ENCODE data around the gene IL19. TPM values are rescaled to one million over a fixed set of nuclear protein-coding genes. Genes with fewer than 3 reads are reported as not detected.

The IL19 gene, protein sequence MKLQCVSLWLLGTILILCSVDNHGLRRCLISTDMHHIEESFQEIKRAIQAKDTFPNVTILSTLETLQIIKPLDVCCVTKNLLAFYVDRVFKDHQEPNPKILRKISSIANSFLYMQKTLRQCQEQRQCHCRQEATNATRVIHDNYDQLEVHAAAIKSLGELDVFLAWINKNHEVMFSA
- polyA plus RNA-seq (2013, experiment 1 of 2), result 0.04 TPM
- polyA plus RNA-seq (2013, experiment 2 of 2), result 0.07 TPM

DNA sequence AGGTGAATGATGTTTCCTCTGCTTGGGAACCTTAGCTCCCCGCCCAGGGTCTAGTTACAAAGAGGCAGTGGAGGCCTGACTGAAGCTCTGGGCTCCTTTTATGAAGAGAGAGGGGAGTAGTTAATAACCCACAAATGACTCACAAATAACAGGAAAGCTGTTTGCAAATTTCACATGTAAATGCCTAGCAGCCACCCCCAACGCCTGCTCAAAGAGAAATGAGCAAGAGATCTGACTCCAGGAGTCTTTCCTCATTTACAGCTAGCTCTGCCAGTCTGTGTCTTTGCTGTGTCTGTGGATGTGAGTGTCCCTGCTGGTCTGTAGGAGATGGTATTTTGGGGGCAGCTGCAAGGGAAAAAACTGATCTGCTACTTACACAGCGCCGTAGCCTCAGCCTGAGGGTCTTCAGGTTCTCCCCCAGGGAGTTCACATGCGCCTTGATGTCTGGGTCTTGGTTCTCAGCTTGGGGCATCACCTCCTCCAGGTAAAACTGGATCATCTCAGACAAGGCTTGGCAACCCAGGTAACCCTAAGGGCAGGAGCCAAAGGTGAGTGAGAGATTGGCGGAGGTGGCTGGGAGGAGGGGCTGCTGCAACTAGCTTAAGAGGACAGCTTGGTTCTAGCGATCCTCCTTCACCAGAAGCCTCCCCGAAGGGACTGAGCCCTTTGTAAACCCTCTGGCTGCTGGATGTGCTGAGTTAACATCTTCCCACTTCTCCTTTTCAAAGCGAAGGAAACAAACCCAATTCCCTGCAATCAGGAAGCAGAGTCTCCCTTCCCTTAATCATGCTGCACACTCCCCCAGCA lies at the start of gene IL19:
Gene IL19, plus strand, starts transcription at position 243 of the 807 bp plus-strand sequence. CDS start 65,890 bp downstream, outside the sequence.
- peak; percentile 57 for DNase-seq
- H3K23ac ChIP-seq (ENCODE audit: low read length in 2 of 2), result no peak within 1 kb of the TSS
- H3K4me3 ChIP-seq (ENCODE audit: insufficient read depth in 1 of 2, low read depth in 1 of 2, low read length in 2 of 2), result no peak within 1 kb of the TSS
- peaks cover 12% of the 10 kb centered on the region for H3K4me1 ChIP-seq (ENCODE audit: control insufficient read depth, insufficient read depth, low read depth, low read length)
- no peak within 1 kb of the TSS for H3K27ac ChIP-seq (ENCODE audit: low read length, poor library complexity, severe bottlenecking)
- no peak within 1 kb of the TSS for H2BK15ac ChIP-seq (ENCODE audit: low read depth, poor library complexity, severe bottlenecking)
- H2AFZ ChIP-seq (ENCODE audit: low read depth, low read length), result no peak within 1 kb of the TSS
- H3K36me3 ChIP-seq (ENCODE audit: control insufficient read depth in 1 of 2, insufficient read depth in 2 of 2, low read depth in 1 of 2, low read length in 2 of 2), result no peaks in the 10 kb centered on the region
- H3K4ac ChIP-seq (ENCODE audit: low read depth in 1 of 2, low read length in 2 of 2), result peak within 1 kb of the TSS in 1 of 2 experiments; percentile 43
- peak within 1 kb of the TSS; percentile 37 to 59 for H3K18ac ChIP-seq (ENCODE audit: low read depth in 1 of 2, low read length in 2 of 2)
- no peak within 1 kb of the TSS for H2BK120ac ChIP-seq (ENCODE audit: low read depth, low read length)
- no peak within 1 kb of the TSS for H3K9ac ChIP-seq (ENCODE audit: low read length)
- H2BK5ac ChIP-seq (ENCODE audit: low read depth, low read length, poor library complexity, severe bottlenecking), result no peak within 1 kb of the TSS
- H4K8ac ChIP-seq (ENCODE audit: low read length), result no peak within 1 kb of the TSS
- peak within 1 kb of the TSS in 1 of 2 experiments; percentile 53 for H3K14ac ChIP-seq (ENCODE audit: low read length in 2 of 2)
- no peak within 1 kb of the TSS for H4K91ac ChIP-seq (ENCODE audit: low read length)
- H3K79me1 ChIP-seq (replicated peaks; ENCODE audit: low read length, poor library complexity, severe bottlenecking), result no peaks in the 10 kb centered on the region
- H3K9me3 ChIP-seq (ENCODE audit: control insufficient read depth, low read length), result no peaks in the 10 kb centered on the region
- no peak within 1 kb of the TSS for H3K4me2 ChIP-seq (ENCODE audit: low read length, poor library complexity, severe bottlenecking)
- peaks cover 25 to 37% of the 10 kb centered on the region in 2 experiments for H3K27me3 ChIP-seq (ENCODE audit: control insufficient read depth in 1 of 2, insufficient read depth in 1 of 2, low read length in 2 of 2)
- peak within 1 kb of the TSS in 1 of 2 experiments; percentile 37 for H2BK12ac ChIP-seq (ENCODE audit: low read length in 2 of 2)
- no peak within 1 kb of the TSS for H2AK5ac ChIP-seq (ENCODE audit: low read length, severe bottlenecking)
- WGBS, result 78% methylated on average over 9 of the region's 9 CpGs

DNA sequence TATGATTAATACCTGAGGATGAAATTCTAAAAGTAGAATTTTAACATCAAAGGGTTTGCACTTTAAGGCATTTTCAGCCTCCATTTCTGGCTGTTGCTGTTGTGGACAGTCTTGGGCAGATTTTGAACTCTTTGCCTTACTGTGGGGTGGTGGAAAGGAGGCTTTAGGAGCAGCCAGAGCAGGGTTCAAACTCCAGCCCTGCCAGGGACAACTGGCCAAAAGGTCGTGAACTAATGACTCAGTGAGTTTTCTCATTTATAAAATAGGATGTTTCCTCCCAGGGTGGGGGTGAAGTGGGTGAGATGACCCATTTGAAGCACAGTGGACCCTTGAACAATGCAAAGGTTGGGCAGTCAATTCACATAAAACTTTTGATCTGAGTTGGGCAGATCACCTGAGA lies 49.1 kb upstream of the IL19 start:
- no peak overlapping the region for H2BK5ac ChIP-seq (ENCODE audit: low read depth, low read length, poor library complexity, severe bottlenecking)
- H3K4ac ChIP-seq (ENCODE audit: low read depth in 1 of 2, low read length in 2 of 2), result no peak overlapping the region
- peaks cover 2% of the 10 kb centered on the region for H3K79me1 ChIP-seq (replicated peaks; ENCODE audit: low read length, poor library complexity, severe bottlenecking)
- H3K36me3 ChIP-seq (ENCODE audit: control insufficient read depth in 1 of 2, insufficient read depth in 2 of 2, low read depth in 1 of 2, low read length in 2 of 2), result no peaks in the 10 kb centered on the region
- no peak overlapping the region for H3K23ac ChIP-seq (ENCODE audit: low read length in 2 of 2)
- no peak overlapping the region for H2BK12ac ChIP-seq (ENCODE audit: low read length in 2 of 2)
- no peak overlapping the region for H3K14ac ChIP-seq (ENCODE audit: low read length in 2 of 2)
- H2AK5ac ChIP-seq (ENCODE audit: low read length, severe bottlenecking), result peak overlapping the region; percentile 44
- no peak overlapping the region for H3K4me2 ChIP-seq (ENCODE audit: low read length, poor library complexity, severe bottlenecking)
- no peak overlapping the region for H2BK15ac ChIP-seq (ENCODE audit: low read depth, poor library complexity, severe bottlenecking)
- no peak overlapping the region for H2BK120ac ChIP-seq (ENCODE audit: low read depth, low read length)
- peaks cover 39% of the 10 kb centered on the region for H3K4me1 ChIP-seq (ENCODE audit: control insufficient read depth, insufficient read depth, low read depth, low read length)
- H3K9me3 ChIP-seq (ENCODE audit: control insufficient read depth, low read length), result no peaks in the 10 kb centered on the region
- no peak for DNase-seq
- no peak overlapping the region for H2AFZ ChIP-seq (ENCODE audit: low read depth, low read length)
- no peak overlapping the region for H3K9ac ChIP-seq (ENCODE audit: low read length)
- no peaks in the 10 kb centered on the region for H3K27me3 ChIP-seq (ENCODE audit: control insufficient read depth in 1 of 2, insufficient read depth in 1 of 2, low read length in 2 of 2)
- no peak overlapping the region for H3K4me3 ChIP-seq (ENCODE audit: insufficient read depth in 1 of 2, low read depth in 1 of 2, low read length in 2 of 2)
- H4K91ac ChIP-seq (ENCODE audit: low read length), result no peak overlapping the region
- H3K18ac ChIP-seq (ENCODE audit: low read depth in 1 of 2, low read length in 2 of 2), result peak overlapping the region in 1 of 2 experiments; percentile 5
- H4K8ac ChIP-seq (ENCODE audit: low read length), result no peak overlapping the region
- 90% methylated on average over 1 of the region's 1 CpG for WGBS
- no peak overlapping the region for H3K27ac ChIP-seq (ENCODE audit: low read length, poor library complexity, severe bottlenecking)

DNA sequence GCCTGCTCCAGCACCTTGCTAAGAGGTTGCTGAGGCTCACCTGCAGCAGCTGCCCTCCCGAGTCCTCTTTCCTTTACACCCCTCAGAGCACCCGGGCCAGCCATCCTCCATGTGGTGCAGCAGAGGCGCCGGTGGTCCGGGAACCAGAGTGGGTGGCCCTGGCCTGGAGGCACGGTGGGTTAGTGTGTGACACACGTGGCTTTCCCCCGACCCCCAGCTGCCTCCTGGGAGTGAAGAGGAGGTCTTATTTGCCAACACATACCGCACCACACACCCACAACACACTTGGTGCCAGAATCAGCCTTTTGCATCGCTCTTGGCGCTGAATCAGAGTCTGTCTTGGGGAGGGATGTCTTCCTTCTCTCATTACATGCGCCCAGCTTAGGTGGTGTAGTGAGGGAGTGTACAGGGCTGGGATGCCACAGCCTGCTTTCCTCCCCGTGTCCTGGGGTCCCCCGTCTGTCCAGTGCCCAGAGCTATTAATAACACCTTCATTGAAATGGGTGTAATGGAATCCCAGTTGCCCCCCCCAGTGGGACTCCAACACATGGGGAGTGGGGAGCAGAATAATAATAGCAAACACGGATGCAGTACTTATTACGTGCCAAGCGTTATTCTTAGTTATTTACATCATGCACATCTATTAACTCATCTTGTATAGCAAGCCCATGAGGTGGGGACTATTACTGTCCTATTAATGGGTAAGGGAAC lies 47.7 kb upstream of the IL19 start:
- no peak overlapping the region for H3K23ac ChIP-seq (ENCODE audit: low read length in 2 of 2)
- H3K79me1 ChIP-seq (replicated peaks; ENCODE audit: low read length, poor library complexity, severe bottlenecking), result peaks cover 2% of the 10 kb centered on the region
- no peak overlapping the region for H2BK120ac ChIP-seq (ENCODE audit: low read depth, low read length)
- no peak overlapping the region for H3K18ac ChIP-seq (ENCODE audit: low read depth in 1 of 2, low read length in 2 of 2)
- 92% methylated on average over 12 of the region's 17 CpGs for WGBS
- no peak overlapping the region for H3K4ac ChIP-seq (ENCODE audit: low read depth in 1 of 2, low read length in 2 of 2)
- H4K8ac ChIP-seq (ENCODE audit: low read length), result no peak overlapping the region
- peak overlapping the region; percentile 34 for H2AK5ac ChIP-seq (ENCODE audit: low read length, severe bottlenecking)
- H2AFZ ChIP-seq (ENCODE audit: low read depth, low read length), result no peak overlapping the region
- no peak for DNase-seq
- H3K9ac ChIP-seq (ENCODE audit: low read length), result peak overlapping the region; percentile 48
- no peak overlapping the region for H2BK15ac ChIP-seq (ENCODE audit: low read depth, poor library complexity, severe bottlenecking)
- no peaks in the 10 kb centered on the region for H3K9me3 ChIP-seq (ENCODE audit: control insufficient read depth, low read length)
- peak overlapping the region; percentile 67 for H2BK5ac ChIP-seq (ENCODE audit: low read depth, low read length, poor library complexity, severe bottlenecking)
- no peaks in the 10 kb centered on the region for H3K36me3 ChIP-seq (ENCODE audit: control insufficient read depth in 1 of 2, insufficient read depth in 2 of 2, low read depth in 1 of 2, low read length in 2 of 2)
- peak overlapping the region in 1 of 2 experiments; percentile 59 for H3K4me3 ChIP-seq (ENCODE audit: insufficient read depth in 1 of 2, low read depth in 1 of 2, low read length in 2 of 2)
- no peaks in the 10 kb centered on the region for H3K27me3 ChIP-seq (ENCODE audit: control insufficient read depth in 1 of 2, insufficient read depth in 1 of 2, low read length in 2 of 2)
- H3K27ac ChIP-seq (ENCODE audit: low read length, poor library complexity, severe bottlenecking), result peak overlapping the region; percentile 87
- peaks cover 35% of the 10 kb centered on the region for H3K4me1 ChIP-seq (ENCODE audit: control insufficient read depth, insufficient read depth, low read depth, low read length)
- no peak overlapping the region for H4K91ac ChIP-seq (ENCODE audit: low read length)
- H2BK12ac ChIP-seq (ENCODE audit: low read length in 2 of 2), result no peak overlapping the region
- no peak overlapping the region for H3K14ac ChIP-seq (ENCODE audit: low read length in 2 of 2)
- H3K4me2 ChIP-seq (ENCODE audit: low read length, poor library complexity, severe bottlenecking), result no peak overlapping the region

DNA sequence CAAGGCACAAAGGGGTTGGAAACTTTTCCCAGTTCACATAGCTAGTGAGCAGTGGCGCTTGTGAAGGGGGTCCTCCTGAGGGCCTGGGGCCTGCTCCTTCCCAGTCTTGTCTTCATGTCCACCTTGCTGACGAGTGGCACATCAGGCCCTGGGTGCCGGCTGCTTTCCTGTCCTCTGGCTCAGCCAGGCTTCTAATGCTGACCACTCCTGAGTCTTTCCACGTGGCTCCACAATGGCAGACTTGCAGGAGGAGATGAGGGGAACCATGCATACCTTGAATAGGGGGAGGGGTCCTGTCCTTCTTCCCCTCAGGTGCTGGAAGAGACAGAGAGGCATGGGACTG lies 47.1 kb upstream of the IL19 start:
- Histone ChIP-seq H3K14ac (ENCODE audit: low read length in 2 of 2) (no peak overlapping the region), H4K91ac (ENCODE audit: low read length) (no peak overlapping the region), H3K4ac (ENCODE audit: low read depth in 1 of 2, low read length in 2 of 2) (no peak overlapping the region), H3K79me1 (replicated peaks; ENCODE audit: low read length, poor library complexity, severe bottlenecking) (peaks cover 2% of the 10 kb centered on the region), H3K4me1 (ENCODE audit: control insufficient read depth, insufficient read depth, low read depth, low read length) (peaks cover 35% of the 10 kb centered on the region), H3K9me3 (ENCODE audit: control insufficient read depth, low read length) (no peaks in the 10 kb centered on the region), H3K4me2 (ENCODE audit: low read length, poor library complexity, severe bottlenecking) (peak overlapping the region; percentile 33), H2BK120ac (ENCODE audit: low read depth, low read length) (no peak overlapping the region), H2BK15ac (ENCODE audit: low read depth, poor library complexity, severe bottlenecking) (no peak overlapping the region), H3K27ac (ENCODE audit: low read length, poor library complexity, severe bottlenecking) (peak overlapping the region; percentile 87), H3K9ac (ENCODE audit: low read length) (peak overlapping the region; percentile 48), H2AK5ac (ENCODE audit: low read length, severe bottlenecking) (peak overlapping the region; percentile 34), H3K18ac (ENCODE audit: low read depth in 1 of 2, low read length in 2 of 2) (peak overlapping the region in 1 of 2 experiments; percentile 16), H2BK5ac (ENCODE audit: low read depth, low read length, poor library complexity, severe bottlenecking) (peak overlapping the region; percentile 67), H3K36me3 (ENCODE audit: control insufficient read depth in 1 of 2, insufficient read depth in 2 of 2, low read depth in 1 of 2, low read length in 2 of 2) (peaks cover 0 to under 1% of the 10 kb centered on the region in 2 experiments), H2BK12ac (ENCODE audit: low read length in 2 of 2) (peak overlapping the region in 1 of 2 experiments; percentile 7), H3K27me3 (ENCODE audit: control insufficient read depth in 1 of 2, insufficient read depth in 1 of 2, low read length in 2 of 2) (no peaks in the 10 kb centered on the region), H3K4me3 (ENCODE audit: insufficient read depth in 1 of 2, low read depth in 1 of 2, low read length in 2 of 2) (peak overlapping the region in 1 of 2 experiments; percentile 59), H3K23ac (ENCODE audit: low read length in 2 of 2) (no peak overlapping the region), H2AFZ (ENCODE audit: low read depth, low read length) (no peak overlapping the region), H4K8ac (ENCODE audit: low read length) (peak overlapping the region; percentile 9)
- DNase-seq, result no peak
- 94% methylated on average over 4 of the region's 4 CpGs for WGBS
